ENCODE results near the gene CEP63.

- no peak for TF ChIP-seq YY1 (IDR thresholded peaks at IDR 0.05; ENCODE audit: insufficient read depth, insufficient read length)
- TF ChIP-seq ZNF274 (IDR thresholded peaks at IDR 0.05; ENCODE audit: low read depth, low read length): no peak
- TF ChIP-seq SUZ12 (IDR thresholded peaks at IDR 0.05; ENCODE audit: extremely low read depth, insufficient read depth, insufficient read length): no peak
These were observed 36.6 kb upstream of the CEP63 start for GRCh38 chr3:134449277-134449676.

Measured in NT2/D1 (cell line).